ENCODE data around the gene EIF5AL1.

GRCh38 chr10:79483948-79484347, 28.4 kb upstream of the EIF5AL1 start:
- TF ChIP-seq CTCF (IDR thresholded peaks at IDR 0.05) (no peak), EZH2 (IDR thresholded peaks at IDR 0.05; ENCODE audit: borderline replicate concordance, insufficient read depth, low read depth, low read length, poor library complexity, severe bottlenecking) (no peak)
